ENCODE measurements around the gene HPSE2.
"Not testable (repeated sequence)": the region's sequence is repeated elsewhere in the genome, so short reads cannot be mapped to it uniquely, and the experiment has no call there.

The HPSE2 gene

DNA sequence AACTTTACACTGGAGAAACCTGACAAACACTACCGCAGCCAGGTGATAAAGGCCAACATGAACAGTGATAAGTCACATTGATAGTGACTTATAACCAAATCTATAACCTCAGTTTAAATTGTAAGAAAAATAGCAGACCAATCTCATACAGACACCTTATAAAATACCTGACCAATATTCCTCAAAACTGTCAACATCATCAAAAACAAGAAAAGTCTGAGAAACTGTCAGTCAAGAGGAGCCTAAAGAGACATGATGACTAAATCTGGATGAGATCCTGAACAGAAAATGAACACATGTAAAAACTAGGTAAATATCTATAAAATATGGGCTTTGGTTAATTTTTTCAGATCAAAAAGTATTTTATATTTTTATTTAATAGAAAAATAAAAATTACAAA, 233.3 kb downstream of the HPSE2 start:
- DNase-seq, result no peak

DNA sequence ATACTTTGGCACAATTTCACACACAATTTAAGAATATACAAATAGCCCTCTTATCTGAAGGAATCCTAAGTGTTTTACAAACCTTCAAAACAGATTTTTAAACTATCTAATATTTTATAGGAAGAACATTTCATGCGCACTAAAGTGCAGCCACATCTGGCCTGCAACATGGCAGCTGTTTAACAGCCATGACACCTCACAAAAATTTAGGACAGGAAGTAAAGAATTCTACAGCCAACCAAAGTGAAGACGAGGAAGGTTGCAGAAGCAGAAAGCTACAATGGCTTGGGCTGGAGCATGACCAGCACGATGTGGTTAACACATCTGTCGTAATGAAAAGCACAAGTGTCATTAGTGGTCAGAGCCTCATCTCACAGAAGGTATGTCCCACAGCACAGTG, 238.1 kb downstream of the HPSE2 start:
- no peak for DNase-seq

DNA sequence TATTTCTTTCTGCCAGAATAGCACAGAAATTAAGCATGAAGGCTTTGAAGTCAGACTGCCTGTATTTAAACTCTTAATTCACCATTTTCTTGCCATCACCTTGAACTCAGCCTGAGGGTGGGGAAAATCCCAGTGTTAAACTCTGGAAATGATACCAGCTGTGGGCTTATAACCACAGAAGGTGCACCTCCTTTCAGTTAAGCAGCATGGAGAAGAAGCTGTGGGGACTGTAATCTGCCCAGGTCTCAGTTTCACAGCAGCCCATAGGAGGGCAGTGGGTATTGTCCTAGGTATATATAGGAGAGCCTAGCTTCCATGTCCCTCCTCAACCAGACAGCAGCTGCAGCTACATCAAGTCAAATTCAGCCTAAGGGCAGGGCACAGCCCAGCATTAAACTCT, 241.6 kb downstream of the HPSE2 start:
- no peak for DNase-seq

DNA sequence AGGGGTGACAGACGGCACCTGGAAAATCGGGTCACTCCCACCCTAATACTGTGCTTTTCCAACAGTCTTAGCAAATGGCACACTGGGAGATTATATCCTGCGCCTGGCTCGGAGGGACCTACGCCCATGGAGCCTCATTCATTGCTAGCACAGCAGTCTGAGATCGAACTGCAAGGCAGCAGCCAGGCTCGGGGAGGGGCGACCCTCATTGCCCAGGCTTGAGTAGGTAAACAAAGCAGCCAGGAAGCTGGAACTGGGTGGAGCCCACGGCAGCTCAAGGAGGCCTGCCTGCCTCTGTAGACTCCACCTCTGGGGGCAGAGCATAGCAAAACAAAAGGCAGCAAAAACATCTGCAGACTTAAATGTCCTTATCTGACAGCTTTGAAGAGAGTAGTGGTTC, 251.9 kb downstream of the HPSE2 start:
- not testable (repeated sequence) for DNase-seq

DNA sequence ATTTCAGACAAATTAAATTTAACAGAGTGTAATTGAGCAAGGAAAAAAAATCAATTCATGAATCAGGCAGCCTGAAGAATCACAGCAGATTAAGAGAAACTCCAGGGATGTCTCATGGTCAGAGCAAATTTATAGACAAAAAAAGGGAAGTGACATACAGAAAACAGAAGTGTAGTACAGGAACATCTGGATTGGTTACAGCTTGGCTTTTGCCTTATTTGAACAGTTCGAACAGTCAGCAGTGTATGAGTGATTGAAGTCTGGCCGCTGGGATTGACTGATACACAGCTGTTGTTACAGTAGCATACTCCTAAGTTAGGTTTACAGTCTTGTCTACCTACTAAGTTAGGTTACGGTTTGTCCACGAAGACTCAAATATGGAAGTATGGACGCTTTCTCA, 255.3 kb downstream of the HPSE2 start:
- DNase-seq, result no peak

DNA sequence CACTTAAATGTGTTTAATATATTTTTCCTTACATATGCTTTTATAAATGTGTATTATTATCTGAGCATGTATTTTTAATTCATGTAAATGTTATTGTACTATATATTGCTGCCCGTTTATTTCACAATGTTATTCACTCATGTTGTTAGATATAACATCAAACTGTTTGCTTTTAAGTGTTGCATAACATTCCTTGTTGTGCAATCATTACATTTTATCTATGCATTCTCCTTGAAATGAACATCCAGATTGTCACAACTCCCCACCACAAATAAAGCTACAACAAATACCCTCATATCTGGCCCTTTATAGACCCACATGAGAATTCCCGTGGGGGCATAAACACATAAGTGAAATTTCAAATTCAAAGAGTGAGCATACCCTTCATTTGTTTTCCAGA, 264.2 kb downstream of the HPSE2 start:
- no peak for DNase-seq

DNA sequence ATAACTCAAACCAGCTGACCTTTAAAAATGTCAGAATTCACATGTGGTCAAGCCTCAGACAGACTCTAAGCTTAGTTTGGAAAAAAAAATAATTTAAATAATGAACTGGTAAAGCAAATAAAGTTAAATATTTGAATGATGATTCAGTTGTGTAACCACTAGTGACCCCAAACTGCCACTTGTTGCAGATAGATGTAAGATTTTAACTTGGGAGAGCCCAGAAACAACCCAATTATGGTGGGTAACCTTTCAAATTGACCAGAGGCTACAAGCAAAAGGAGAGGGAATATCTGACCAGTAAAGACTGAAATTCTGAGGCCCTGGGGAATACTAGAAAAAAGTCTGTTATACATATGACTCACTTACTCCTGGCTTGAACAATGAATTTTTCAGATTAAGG, 268.1 kb downstream of the HPSE2 start:
- no peak for DNase-seq

DNA sequence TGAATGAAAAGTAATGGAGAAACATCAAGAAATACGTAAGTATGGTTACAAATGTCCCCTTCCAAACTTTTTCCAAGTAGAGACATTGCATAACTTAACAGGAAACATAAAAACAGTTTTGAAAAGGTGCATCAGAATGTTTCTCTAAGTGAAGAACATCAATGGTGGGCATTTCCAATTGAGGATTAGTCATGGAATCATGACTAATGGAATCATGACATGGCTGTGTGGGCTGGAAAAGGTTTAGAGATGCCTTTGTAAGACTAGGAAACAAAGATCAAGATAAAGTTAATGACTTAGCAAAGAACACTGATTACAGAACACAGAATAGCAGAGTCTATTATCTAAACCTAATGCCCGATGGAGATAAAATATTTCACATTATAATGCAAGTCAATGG, 272.0 kb downstream of the HPSE2 start:
- no peak for DNase-seq

DNA sequence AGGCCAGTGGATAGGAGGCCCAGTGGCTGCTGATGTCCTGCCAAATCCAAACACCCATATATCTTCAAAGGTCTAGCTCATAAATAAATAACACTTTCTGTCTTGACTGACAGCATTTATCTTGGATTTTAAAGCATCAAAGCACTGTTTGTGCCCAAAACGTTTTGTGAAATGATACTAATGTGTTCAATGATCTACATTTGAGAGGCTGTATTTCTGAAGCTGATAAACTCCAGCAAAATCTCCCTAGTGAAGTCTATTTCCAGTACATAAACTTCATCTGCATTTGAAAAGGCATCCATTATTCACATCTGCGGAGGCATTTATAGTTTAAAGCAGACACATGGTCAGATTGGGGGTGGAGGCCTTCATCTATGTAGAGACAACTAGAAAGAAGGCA, 276.3 kb downstream of the HPSE2 start:
- no peak for DNase-seq

DNA sequence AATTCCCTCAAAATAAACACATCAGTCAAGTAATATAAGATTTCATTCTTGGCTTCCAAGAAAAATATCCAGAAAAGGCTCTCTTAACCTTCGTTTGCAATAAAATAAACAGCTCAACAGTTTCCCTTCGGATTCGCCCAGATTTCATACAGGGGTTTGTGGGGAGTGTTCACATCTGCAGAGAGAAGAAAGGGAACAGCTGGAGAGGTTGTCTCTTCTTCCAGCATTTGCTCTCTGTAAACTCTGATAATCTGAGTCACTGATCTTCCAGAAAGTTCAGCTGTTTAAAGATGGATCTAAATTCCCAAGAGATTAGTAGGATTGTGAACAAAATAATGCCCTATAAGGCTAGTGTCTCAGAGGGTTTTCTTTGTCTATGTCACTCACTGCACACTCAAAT, 277.9 kb downstream of the HPSE2 start:
- no peak for DNase-seq

DNA sequence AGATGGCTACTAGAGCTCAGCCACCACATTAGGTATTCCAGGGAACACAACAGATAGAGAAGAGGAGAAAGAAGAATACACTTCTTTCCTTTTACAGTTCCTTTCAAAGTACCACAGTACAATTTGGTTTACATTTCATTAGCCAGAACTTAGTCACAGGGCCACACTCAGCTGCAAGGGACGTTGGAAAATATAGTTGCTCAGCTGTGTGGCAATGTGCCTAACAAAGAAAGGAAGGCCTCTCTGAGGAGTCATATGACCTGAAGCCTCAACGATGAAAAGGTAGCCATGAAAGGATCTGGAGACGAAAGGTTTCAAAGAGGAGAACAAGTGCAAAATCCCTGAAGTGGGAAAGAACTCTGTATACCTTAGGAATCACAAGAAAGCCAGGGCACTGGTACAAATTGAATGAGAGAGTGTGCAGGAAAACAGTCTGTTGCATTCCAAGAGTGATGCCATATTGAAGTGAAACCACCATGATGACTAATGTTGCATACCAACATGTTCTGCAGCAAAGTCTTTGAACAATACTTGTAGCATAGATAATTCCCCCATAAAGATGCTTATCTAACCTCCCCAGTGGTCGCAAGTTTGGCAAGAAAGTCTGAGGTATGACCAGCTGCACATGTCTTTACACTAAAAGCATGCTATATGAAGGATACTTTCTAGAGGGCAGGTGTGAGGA, 278.9 kb downstream of the HPSE2 start:
- DNase-seq, result no peak

DNA sequence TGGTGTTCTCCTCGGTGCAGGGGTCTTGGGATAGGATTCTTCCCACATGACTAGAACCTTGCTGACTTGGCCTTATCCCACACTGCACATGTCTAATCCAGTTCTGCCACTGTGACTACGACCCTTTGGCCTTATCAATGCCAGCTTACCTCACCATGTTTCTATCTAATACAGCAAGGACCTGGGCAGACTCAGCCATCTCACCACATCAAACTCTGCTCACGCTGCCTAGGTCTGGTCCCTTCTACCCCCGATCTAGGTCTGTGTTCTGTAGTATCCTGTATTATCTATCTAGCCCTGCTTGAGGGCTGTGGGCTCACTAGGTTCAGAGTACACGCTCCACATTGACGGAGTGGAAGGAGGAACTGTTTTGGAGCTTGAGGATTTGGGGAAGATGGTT, 282.4 kb downstream of the HPSE2 start:
- no peak for DNase-seq

DNA sequence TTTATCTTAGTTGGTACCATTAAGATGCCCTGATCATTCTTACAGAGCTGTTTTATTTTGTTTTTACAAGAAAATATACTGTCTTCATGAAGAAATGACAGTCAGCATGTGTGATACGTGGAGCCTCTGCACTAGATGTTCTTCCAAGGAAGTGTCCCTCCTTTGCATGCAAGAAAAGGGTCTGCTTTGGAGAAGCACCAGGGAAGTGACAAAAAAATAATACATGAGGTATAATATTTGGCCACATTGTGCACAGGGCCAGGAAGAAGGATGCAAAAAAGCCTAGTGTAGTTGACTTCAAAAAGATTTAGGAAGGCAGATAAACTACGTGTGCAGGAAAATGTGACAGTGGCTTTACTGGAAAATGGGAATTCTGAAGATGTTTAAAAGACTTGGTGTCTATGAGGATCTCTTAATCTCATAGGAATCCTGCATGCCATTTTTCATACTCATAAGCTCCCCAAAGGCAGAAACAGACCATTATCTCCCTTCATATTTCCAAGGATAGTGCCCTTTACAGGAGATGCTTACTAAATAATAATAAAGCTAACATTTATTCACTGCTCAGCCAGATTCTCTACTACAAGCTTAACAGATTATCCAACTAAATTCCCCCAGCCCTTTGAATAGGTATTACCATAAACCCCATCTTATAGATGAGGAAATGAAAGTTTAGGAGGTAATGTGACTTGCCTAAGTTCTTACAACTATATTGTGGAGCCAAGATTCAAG, 284.2 kb downstream of the HPSE2 start:
- DNase-seq, result no peak

DNA sequence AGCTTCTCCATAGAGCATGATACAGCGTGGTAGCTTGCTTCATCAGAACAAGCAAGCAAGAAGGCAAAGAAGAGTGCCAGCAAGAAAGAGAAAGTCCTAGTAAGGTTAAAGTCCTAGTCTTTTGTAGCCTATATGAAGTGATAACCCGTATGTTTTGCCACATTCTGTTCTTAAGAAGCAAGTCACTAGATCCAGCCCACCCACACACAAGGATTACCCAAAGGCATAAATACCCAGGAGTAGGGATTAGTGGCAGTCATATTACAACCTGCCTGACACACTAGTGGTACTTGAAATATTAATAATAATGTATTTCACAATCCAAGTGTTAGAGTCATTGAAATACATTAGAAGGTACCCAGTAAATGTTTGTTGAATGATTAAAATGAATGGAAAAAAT, 285.5 kb downstream of the HPSE2 start:
- no peak for DNase-seq

DNA sequence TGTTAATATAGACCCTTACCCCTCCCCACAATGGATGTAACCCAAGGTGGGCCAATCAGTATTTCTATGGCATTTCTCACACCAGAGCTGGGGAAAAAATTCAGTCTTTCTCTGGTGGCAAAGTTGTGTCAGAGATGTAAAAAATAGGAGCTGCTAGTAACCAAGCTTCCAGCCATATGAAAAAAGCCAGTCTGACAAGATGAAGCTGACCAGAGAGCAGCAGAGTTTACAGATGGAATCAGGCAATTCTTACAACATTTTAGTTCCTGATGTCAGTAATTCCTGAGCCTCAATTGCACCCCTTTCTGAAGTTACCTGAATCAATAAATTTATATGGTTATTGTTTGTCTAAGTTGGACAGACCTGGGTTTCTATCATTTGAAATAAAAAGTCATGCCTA, 286.3 kb downstream of the HPSE2 start:
- no peak for DNase-seq

DNA sequence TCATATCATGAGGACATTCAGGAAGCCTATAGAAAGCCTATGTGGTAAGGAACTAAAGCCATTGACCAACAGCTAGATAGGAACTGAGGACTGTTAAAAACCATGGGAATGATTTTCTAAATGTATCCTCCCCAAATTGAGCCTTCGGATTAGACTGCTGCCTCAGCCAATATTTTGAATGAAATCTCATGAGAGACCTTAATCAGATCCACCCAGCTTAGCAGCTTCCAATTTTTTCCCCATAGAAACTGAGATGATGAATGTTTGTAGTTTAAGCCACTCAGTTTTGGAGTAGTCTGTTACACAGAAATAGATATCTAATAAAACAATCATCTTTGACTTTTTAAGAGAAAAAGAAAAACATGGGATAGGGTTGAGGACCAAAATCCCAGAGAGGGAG, 292.0 kb downstream of the HPSE2 start:
- DNase-seq, result no peak

DNA sequence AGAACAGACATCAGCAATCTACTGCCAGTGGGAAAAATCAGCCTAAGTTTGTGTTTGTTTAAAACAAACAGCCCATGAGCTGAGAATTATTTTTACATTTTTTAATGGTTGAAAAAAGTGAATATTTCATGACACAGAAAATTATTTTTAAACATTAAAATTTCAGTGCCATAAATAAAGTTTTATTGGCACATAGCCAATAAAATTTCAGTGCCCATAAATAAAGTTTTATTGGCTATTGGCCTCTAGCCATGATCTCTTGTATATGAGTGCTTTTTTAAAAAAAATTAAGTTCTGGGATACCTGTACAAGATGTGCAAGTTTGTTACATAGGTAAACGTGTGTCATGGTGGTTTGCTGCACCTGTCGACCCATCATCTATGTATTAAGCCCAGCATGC, 305.9 kb downstream of the HPSE2 start:
- no peak for DNase-seq

DNA sequence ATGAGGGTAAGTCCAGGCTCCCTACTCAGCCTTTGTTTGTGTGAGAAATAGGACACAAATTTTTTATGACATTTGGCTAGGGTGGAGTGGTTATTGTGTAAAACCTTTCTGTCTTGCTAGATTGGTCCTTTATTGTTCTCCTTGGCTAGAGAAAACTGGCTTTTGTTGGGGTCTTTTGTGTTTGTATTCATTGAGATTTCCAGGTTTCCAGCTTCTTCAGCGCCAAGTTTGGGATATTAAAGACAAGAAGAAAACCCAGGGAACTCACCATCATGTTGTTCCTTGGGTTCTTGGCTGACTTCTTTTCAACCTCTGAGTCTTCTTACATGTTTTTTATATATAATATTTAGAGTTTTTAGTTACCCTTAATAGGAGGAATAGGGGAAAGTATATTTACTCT, 310.0 kb downstream of the HPSE2 start:
- DNase-seq, result no peak

DNA sequence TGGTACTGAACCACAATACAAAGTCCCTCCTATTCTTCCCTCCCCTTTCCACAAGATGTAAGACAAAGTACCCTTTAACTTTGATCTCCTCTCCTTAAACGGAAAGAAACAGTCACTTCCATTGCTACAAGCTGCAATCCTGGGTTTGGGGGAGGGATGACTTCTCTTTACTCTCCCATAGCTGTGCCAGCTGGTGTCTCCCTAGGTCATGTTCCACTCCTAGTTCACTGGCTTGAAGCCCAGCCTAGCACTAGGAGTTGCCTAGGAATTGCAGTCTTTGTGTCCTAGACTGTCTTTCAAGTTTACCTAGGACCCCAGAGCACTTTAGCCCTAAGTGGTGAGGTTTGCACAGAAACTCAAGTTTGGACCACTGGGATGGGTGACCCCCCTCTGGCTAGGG, 311.1 kb downstream of the HPSE2 start:
- no peak for DNase-seq

DNA sequence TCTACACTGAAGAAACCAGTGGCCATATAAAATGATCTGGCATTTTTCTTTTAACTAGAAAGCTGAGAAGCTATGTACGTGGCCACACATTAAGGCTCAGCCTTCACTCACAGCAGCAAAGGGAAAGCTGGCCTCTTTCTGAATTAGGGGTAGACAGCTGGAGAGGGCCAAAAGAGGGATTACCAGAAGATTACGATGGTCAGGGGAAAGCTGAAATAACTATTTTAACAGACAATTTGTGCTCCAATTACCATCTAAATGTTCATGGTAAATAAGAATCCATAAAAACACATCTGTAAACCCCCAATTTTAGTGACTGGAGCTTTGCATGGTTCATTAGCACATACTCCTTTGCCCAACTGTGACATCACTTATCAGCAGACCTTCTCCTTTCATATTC, 314.3 kb downstream of the HPSE2 start:
- no peak for DNase-seq

DNA sequence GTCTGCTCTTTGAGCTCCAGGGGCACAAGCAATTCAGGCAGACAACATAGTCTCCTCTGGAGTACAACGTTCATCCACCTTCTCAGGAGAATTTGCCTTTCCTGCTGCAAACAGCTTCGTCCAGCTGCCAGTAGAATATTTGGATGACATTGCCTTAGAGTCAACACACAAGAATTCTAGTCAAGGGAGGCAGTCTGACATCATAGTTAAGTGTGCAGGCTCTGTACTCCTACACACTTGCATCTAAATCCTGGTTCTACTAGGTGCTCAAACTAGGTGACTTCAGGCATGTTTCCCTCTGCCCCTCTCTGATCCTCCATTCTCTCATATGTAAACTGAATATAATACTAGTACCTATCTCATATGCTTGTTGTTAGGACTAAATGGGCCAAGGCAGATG, 314.8 kb downstream of the HPSE2 start:
- DNase-seq, result no peak

DNA sequence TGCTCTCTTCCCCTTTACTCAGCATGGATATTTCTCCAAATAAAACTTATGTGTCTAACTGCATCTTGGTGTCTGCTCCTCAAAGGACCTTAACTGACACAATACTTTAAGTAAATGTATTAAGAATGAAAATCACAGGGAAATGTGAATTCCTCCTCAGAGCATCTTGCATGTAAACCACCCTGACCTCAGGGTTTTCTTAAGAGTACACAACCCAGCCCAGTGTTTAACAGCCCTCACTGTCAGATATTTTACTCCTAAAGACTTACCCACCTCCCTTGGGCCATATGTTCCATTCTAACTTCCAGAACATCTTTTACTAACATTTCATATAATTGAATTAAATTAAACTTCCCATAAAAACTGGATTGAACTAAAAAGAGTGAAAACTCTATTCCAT, 315.3 kb downstream of the HPSE2 start:
- DNase-seq, result no peak

DNA sequence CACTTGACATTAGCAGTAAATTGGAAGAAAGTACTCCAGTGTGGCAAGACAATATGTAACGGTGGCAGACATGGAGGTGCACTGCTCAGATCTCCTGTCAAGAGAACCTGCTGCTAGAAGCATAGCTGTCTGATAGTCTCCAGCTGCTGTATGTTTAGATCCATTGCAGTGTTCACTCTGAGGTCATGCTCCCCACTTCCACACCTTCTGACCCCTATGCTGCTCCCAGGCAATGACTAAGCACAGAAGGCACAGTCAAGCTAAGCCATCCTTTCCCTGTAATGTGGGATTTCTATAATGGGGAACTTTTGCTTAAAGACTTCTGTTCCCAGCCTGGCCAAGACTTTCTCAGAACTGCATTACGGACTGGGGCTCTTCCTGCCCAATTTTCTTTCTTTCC, 315.8 kb downstream of the HPSE2 start:
- DNase-seq, result no peak

DNA sequence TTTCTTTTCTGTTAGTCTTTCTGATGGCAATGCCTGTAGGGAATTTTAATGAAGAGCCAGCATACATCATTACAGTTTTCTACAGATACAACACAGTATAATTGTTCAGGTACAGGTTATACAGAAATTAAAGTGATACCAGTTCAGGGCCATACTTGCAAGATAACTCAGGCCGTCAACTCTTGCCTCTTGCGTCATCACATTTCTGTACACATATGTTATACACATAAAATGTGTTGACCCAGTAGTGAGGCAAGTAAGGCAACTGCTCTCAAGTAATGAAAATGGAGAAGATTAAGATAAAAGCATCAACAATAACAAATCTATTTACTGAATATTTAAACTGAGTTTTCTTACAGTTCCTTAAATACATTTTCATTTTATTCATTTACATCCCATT, 317.8 kb downstream of the HPSE2 start:
- DNase-seq, result no peak

DNA sequence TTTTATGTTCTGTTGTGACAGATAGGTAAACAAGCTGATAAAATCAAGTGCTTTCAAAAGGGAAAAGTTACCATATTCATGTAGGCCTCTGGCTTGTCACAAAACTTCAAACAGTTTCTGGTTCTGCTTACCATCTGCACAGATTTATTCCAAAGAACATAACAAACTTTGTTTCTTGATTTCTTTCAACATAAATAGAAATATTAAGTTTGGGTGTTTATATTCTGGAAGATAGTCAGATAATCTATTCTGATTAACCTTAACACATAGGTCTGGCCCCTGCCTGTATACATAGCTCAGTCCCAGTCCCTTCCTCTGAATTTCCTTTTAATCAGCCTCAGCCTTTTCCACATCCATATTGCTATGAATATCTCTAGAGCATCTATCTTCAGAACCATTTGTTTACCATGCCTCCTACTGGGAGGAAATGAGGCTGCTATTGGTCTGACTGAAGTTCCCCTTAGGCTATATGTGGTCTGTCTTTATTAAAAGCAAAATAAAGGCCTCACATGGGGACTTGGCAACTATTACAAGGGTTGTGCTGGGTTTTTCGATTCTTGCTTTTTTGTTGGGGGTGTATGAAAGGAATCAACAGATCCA, 319.0 kb downstream of the HPSE2 start:
- DNase-seq, result no peak
